Measurements from ENCODE around the gene RAB10. TPM values are rescaled to one million over a fixed set of nuclear protein-coding genes. Genes with fewer than 3 reads are reported as not detected.

Gene RAB10
- total and polyA plus RNA-seq, 9 of the 15 experiments (the other 6 are each of a cell fraction or from before 2014, with no cell fraction given) = 25.1 to 214 (median 157) TPM

DNA sequence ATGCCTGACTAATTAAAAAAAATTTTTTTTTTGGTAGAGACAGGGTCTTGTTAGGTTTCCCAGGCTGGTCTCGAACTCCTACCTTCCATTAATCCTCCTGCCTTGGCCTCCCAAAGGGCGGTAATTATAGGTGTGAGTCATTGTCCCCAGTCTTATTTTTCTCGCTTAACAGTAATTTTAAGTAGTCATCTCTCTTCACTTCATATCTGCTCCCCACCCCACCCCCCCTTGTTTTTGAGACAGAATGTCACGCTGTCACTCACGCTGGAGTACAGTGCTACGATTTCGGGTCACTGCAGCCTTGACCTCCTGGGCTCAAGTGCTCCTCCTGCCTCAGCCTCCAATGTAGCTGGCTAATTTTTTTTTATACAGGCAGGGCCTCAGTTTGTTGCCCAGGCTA lies 27.7 kb downstream of the RAB10 start (continued):
- TF ChIP-seq XRCC4 (IDR thresholded peaks at IDR 0.05; ENCODE audit: extremely low read depth, insufficient read depth, insufficient read length) (no peak), HDAC6 (IDR thresholded peaks at IDR 0.05; ENCODE audit: low read depth, low read length) (no peak), CC2D1A (IDR thresholded peaks at IDR 0.05) (peak; percentile 48; the same call in 1 of the 2 replicates), ZNF561 (CRISPR knock-in tag; conservative IDR thresholded peaks at IDR 0.05) (no peak), OTX1 (CRISPR knock-in tag; IDR thresholded peaks at IDR 0.05) (no peak), SRSF3 (IDR thresholded peaks at IDR 0.05; ENCODE audit: insufficient read depth, low read length) (no peak), CBX1 (IDR thresholded peaks at IDR 0.05; ENCODE audit: low read depth) (0 out of 2 replicates have a peak, but pooled peaks have one; percentile 65), HDAC8 (tag; IDR thresholded peaks at IDR 0.05) (no peak), PHF20 (IDR thresholded peaks at IDR 0.05; ENCODE audit: partially characterized antibody) (no peak), ZNF347 (CRISPR knock-in tag; IDR thresholded peaks at IDR 0.05; ENCODE audit: low read depth) (no peak), RNF2 (IDR thresholded peaks at IDR 0.05) (no peak), NFYB (IDR thresholded peaks at IDR 0.05; ENCODE audit: extremely low read depth, insufficient read length) (no peak), ZNF124 (CRISPR knock-in tag; IDR thresholded peaks at IDR 0.05) (no peak), DDX20 (tag; IDR thresholded peaks at IDR 0.05; ENCODE audit: low read depth) (no peak), PHF21A (IDR thresholded peaks at IDR 0.05; ENCODE audit: borderline replicate concordance, low read depth) (no peak), ZNF134 (CRISPR knock-in tag; conservative IDR thresholded peaks at IDR 0.05) (no peak), MBD2 (IDR thresholded peaks at IDR 0.05; ENCODE audit: borderline replicate concordance, low read depth) (no peak), U2AF1 (optimal IDR thresholded peaks at IDR 0.05; ENCODE audit: low read depth, low read length) (no peak), TBL1XR1 (IDR thresholded peaks at IDR 0.05; ENCODE audit: low read length in 2 of 2) (no peak), MEF2D (tag; conservative IDR thresholded peaks at IDR 0.05; ENCODE audit: low read depth) (no peak), ADNP (tag; IDR thresholded peaks at IDR 0.05) (peak; percentile 99)
- TF ChIP-seq, protein P1, sequence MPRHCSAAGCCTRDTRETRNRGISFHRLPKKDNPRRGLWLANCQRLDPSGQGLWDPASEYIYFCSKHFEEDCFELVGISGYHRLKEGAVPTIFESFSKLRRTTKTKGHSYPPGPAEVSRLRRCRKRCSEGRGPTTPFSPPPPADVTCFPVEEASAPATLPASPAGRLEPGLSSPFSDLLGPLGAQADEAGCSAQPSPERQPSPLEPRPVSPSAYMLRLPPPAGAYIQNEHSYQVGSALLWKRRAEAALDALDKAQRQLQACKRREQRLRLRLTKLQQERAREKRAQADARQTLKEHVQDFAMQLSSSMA (CRISPR knock-in tag; IDR thresholded peaks at IDR 0.05) = no peak
- TF ChIP-seq, protein P2, sequence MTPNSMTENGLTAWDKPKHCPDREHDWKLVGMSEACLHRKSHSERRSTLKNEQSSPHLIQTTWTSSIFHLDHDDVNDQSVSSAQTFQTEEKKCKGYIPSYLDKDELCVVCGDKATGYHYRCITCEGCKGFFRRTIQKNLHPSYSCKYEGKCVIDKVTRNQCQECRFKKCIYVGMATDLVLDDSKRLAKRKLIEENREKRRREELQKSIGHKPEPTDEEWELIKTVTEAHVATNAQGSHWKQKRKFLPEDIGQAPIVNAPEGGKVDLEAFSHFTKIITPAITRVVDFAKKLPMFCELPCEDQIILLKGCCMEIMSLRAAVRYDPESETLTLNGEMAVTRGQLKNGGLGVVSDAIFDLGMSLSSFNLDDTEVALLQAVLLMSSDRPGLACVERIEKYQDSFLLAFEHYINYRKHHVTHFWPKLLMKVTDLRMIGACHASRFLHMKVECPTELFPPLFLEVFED (CRISPR knock-in tag; conservative IDR thresholded peaks at IDR 0.05) = no peak
- TF ChIP-seq, protein P3, sequence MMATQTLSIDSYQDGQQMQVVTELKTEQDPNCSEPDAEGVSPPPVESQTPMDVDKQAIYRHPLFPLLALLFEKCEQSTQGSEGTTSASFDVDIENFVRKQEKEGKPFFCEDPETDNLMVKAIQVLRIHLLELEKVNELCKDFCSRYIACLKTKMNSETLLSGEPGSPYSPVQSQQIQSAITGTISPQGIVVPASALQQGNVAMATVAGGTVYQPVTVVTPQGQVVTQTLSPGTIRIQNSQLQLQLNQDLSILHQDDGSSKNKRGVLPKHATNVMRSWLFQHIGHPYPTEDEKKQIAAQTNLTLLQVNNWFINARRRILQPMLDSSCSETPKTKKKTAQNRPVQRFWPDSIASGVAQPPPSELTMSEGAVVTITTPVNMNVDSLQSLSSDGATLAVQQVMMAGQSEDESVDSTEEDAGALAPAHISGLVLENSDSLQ (IDR thresholded peaks at IDR 0.05) = peak; percentile 96
- TF ChIP-seq, protein P4, sequence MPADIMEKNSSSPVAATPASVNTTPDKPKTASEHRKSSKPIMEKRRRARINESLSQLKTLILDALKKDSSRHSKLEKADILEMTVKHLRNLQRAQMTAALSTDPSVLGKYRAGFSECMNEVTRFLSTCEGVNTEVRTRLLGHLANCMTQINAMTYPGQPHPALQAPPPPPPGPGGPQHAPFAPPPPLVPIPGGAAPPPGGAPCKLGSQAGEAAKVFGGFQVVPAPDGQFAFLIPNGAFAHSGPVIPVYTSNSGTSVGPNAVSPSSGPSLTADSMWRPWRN (IDR thresholded peaks at IDR 0.05; ENCODE audit: low read depth) = no peak
